Hepatocyte (in vitro differentiated cells): Measurements from ENCODE around the gene SLC13A5. TPM values are rescaled to one million over a fixed set of nuclear protein-coding genes. Genes with fewer than 3 reads are reported as not detected.
"Not testable (repeated sequence)": the region's sequence is repeated elsewhere in the genome, so short reads cannot be mapped to it uniquely, and the experiment has no call there.

Experiments
- DNase-seq: peaks from one replicate; pipeline ENCODE4 v3.0.0-alpha.2; 2016; ENCODE audit warnings: low spot score
- H2AFZ ChIP-seq: fragments of 200-600 bp; sonication (generic); 2 replicates; pipeline ENCODE4 v1.6.0; 2016; ENCODE audit warnings: antibody characterized with exemption, mild to moderate bottlenecking
- H3K27ac ChIP-seq: fragments of 200-600 bp; sonication (generic); 2 replicates; pipeline ENCODE4 v1.5.1; 2016; ENCODE audit warnings: mild to moderate bottlenecking
- H3K27me3 ChIP-seq: fragments of 200-600 bp; sonication (generic); 2 replicates; pipeline ENCODE4 v1.6.1; 2016
- H3K36me3 ChIP-seq: fragments of 200-600 bp; sonication (generic); replicated peaks from 2 replicates; pipeline ENCODE4 v1.5.1; 2016; ENCODE audit warnings: low read depth; ENCODE audit not compliant: insufficient read depth
- H3K4me1 ChIP-seq: fragments of 200-600 bp; sonication (generic); 2 replicates; pipeline ENCODE4 v1.5.1; 2016; ENCODE audit warnings: mild to moderate bottlenecking, moderate library complexity; ENCODE audit not compliant: insufficient read depth
- H3K4me2 ChIP-seq: fragments of 200-600 bp; sonication (generic); 2 replicates; pipeline ENCODE4 v1.6.0; 2016
- H3K4me3 ChIP-seq: fragments of 200-600 bp; sonication (generic); 2 replicates; pipeline ENCODE4 v1.5.1; 2016; ENCODE audit warnings: mild to moderate bottlenecking
- H3K79me2 ChIP-seq: fragments of 200-600 bp; sonication (generic); 2 replicates; pipeline ENCODE4 v1.6.0; 2017; ENCODE audit warnings: mild to moderate bottlenecking
- H3K9me2 ChIP-seq: fragments of 200-600 bp; sonication (generic); replicated peaks from 2 replicates; pipeline ENCODE4 v1.6.0; 2017; ENCODE audit warnings: mild to moderate bottlenecking; ENCODE audit not compliant: insufficient read depth
- H3K9me3 ChIP-seq: fragments of 200-600 bp; sonication (generic); 2 replicates; pipeline ENCODE4 v1.5.1; 2016; ENCODE audit warnings: low read depth, mild to moderate bottlenecking
- H4K20me1 ChIP-seq: fragments of 200-600 bp; sonication (generic); 2 replicates; pipeline ENCODE4 v1.6.0; 2016; ENCODE audit warnings: mild to moderate bottlenecking; ENCODE audit not compliant: insufficient read depth, poor library complexity, severe bottlenecking
- EZH2 ChIP-seq: fragments of 200-600 bp; sonication (generic); IDR thresholded peaks from 2 replicates; pipeline ENCODE4 v1.6.1; 2016; ENCODE audit warnings: antibody characterized with exemption, mild to moderate bottlenecking, borderline replicate concordance
- EZH2phosphoT487 ChIP-seq: fragments of 200-600 bp; sonication (generic); IDR thresholded peaks from one replicate; pipeline ENCODE4 v1.6.1; 2018; ENCODE audit warnings: antibody characterized with exemption, mild to moderate bottlenecking, low read depth, moderate library complexity; ENCODE audit not compliant: unreplicated experiment, severe bottlenecking
- WGBS: methylation state at CpG from one replicate; pipeline ENCODE4 v1.1.6; 2016; ENCODE audit warnings: low lambda C conversion rate; ENCODE audit errors: missing lambda C conversion rate; 5-methylcytosine and 5-hydroxymethylcytosine counted together
- polyA plus RNA-seq: library from polyadenylated mRNA; unstranded; fragments of >200 nt; fragmentation: Nextera tagmentation; extraction: Ambion mirVana; gene quantifications from 2 replicates; pipeline ENCODE4 v1.2.1, GENCODE V29; 2016
- total RNA-seq: library from RNA; depleted of rRNA; stranded (reverse); fragments of >200 nt; gene quantifications from 2 replicates; pipeline ENCODE4 v1.2.3, GENCODE V29; 2014
- TF ChIP-seq, protein P1 (sequence below): fragments of 200-600 bp; sonication (generic); IDR thresholded peaks from 2 replicates; pipeline ENCODE4 v1.5.1; 2016; ENCODE audit warnings: antibody characterized with exemption, mild to moderate bottlenecking; ENCODE audit not compliant: poor library complexity

The SLC13A5 gene
- total and polyA plus RNA-seq, 2 experiments from 2014 or later: 7.3 to 18.5 TPM

DNA sequence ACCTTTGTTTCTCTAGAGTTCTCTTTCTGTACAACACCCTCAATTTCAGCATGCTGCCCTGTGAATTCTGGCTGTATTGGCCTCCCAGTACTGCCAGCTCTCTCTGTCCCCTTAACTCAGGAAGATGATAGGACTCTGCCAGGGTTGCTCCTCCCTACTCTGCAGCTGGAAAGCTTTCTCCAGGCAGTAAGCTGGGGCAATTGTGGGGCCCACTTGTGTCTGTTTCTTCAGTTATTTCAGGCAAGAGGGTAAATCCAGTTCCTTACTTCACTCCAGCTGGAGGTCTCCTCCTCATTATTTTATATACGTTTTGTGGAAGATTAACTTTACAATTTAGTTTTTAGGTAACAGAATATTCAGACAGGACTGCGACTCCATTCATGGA lies 51.7 kb downstream of the SLC13A5 start:
- H2AFZ ChIP-seq: no peak overlapping the region
- WGBS: 84% methylated on average over 2 of the region's 2 CpGs
- H3K79me2 ChIP-seq: no peaks in the 10 kb centered on the region
- no peak overlapping the region for H3K4me3 ChIP-seq
- TF ChIP-seq, protein P1, sequence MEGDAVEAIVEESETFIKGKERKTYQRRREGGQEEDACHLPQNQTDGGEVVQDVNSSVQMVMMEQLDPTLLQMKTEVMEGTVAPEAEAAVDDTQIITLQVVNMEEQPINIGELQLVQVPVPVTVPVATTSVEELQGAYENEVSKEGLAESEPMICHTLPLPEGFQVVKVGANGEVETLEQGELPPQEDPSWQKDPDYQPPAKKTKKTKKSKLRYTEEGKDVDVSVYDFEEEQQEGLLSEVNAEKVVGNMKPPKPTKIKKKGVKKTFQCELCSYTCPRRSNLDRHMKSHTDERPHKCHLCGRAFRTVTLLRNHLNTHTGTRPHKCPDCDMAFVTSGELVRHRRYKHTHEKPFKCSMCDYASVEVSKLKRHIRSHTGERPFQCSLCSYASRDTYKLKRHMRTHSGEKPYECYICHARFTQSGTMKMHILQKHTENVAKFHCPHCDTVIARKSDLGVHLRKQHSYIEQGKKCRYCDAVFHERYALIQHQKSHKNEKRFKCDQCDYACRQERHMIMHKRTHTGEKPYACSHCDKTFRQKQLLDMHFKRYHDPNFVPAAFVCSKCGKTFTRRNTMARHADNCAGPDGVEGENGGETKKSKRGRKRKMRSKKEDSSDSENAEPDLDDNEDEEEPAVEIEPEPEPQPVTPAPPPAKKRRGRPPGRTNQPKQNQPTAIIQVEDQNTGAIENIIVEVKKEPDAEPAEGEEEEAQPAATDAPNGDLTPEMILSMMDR: no peak
- TF ChIP-seq EZH2phosphoT487: no peak
- no peak for TF ChIP-seq EZH2
- no peaks in the 10 kb centered on the region for H3K9me2 ChIP-seq
- no peak overlapping the region for H3K4me2 ChIP-seq
- DNase-seq: no peak
- H3K27ac ChIP-seq: no peak overlapping the region
- H4K20me1 ChIP-seq: no peaks in the 10 kb centered on the region
- no peaks in the 10 kb centered on the region for H3K9me3 ChIP-seq
- no peaks in the 10 kb centered on the region for H3K36me3 ChIP-seq
- no peaks in the 10 kb centered on the region for H3K4me1 ChIP-seq
- no peaks in the 10 kb centered on the region for H3K27me3 ChIP-seq

DNA sequence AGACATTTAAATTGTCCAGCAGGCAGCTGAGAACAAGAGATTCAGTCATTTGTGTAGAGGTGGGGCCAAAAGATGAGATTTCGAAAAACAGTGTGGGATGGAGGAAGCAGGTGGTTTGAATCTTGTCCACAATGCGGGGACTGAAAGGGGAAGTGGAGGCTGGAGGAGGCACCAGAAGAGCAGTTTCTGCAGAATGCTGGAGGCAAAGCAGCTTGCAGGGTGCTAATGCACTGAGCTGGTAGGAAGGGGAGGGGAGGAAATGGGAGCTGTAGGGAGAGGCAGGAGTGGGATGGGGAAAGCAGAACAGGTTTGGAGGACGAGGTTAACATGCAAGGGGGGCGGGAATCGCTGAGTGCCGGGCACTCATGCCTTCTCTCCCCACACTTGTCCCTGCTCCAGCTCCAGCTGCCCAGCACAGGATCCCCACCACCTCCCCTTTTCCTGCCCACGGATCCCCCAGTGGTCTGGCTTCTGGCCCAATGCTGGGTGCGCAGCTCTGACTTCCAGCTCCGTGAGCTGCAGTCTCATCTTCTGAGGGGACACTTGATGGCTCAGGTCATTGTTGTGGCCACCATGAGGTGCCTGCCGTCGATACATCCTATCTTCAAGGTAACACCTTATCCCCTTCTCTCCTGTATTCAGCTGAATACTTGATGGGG lies 52.2 kb downstream of the SLC13A5 start:
- 79% methylated on average over 11 of the region's 11 CpGs for WGBS
- Histone ChIP-seq H3K36me3 (no peaks in the 10 kb centered on the region), H3K4me2 (no peak overlapping the region), H2AFZ (no peak overlapping the region), H3K79me2 (no peaks in the 10 kb centered on the region), H3K27ac (no peak overlapping the region), H4K20me1 (no peaks in the 10 kb centered on the region), H3K4me3 (no peak overlapping the region), H3K9me2 (no peaks in the 10 kb centered on the region), H3K4me1 (no peaks in the 10 kb centered on the region), H3K27me3 (no peaks in the 10 kb centered on the region), H3K9me3 (no peaks in the 10 kb centered on the region)
- DNase-seq: no peak
- no peak for TF ChIP-seq EZH2
- TF ChIP-seq, protein P1: no peak
- no peak for TF ChIP-seq EZH2phosphoT487

DNA sequence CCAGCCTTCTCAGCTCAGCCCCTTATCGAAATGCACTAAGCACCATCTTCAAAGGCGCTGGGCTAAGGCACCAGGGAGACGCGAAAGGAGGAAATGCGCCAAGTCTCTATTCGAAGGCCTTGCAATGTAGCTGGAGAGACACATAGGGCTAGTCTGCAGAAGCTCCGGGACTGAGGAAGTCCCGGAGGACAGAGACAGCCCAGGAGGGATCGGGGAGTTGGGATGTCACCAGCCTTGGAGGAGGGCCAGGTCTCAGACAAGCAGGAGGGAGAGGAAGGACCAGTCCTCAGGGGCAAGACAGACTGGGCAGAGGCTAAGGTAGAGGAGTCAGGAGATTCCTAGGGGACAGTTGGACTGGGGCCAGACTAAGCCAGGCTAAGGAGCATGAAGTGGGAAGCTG lies 53.1 kb downstream of the SLC13A5 start:
- Histone ChIP-seq H3K9me2 (no peaks in the 10 kb centered on the region), H4K20me1 (no peaks in the 10 kb centered on the region), H3K4me1 (peaks cover 3% of the 10 kb centered on the region), H2AFZ (no peak overlapping the region), H3K79me2 (no peaks in the 10 kb centered on the region), H3K9me3 (no peaks in the 10 kb centered on the region), H3K27ac (no peak overlapping the region), H3K36me3 (no peaks in the 10 kb centered on the region), H3K27me3 (peaks cover 4% of the 10 kb centered on the region), H3K4me2 (no peak overlapping the region), H3K4me3 (no peak overlapping the region)
- no peak for DNase-seq
- WGBS: 88% methylated on average over 9 of the region's 9 CpGs
- TF ChIP-seq, protein P1: no peak
- no peak for TF ChIP-seq EZH2
- no peak for TF ChIP-seq EZH2phosphoT487

DNA sequence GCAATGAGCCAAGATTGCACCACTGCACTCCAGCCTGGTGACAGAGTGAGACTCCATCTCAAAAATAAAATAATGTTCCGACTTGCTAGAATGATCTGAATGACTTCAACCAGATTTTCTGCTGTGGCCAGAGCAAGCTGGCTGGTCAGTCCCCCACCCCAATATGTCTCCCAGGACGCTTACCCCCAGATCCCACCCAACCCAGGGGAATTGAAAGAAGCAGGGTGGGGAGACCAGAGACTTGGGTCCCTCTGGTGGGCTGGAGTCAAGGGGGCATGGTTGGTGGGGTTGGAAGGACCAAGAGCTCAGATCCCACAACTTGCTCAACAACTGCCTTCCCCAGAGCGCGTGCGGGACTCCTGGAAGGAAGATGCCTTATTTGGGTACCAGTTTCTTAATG lies 54.8 kb downstream of the SLC13A5 start:
- not testable (repeated sequence) for H3K36me3 ChIP-seq, H4K20me1 ChIP-seq, H2AFZ ChIP-seq, H3K4me2 ChIP-seq, DNase-seq, H3K9me3 ChIP-seq, H3K9me2 ChIP-seq, H3K79me2 ChIP-seq, H3K27ac ChIP-seq, H3K4me3 ChIP-seq
- 94% methylated on average over 2 of the region's 5 CpGs for WGBS
- peaks cover 12% of the 10 kb centered on the region for H3K4me1 ChIP-seq
- peaks cover 17% of the 10 kb centered on the region for H3K27me3 ChIP-seq
